Endothelial cell of umbilical vein (primary cell): ENCODE data around the gene GM2A. TPM values are rescaled to one million over a fixed set of nuclear protein-coding genes. Genes with fewer than 3 reads are reported as not detected.

Experiments
- BruUV-seq: library from RNA; stranded (reverse); fragments of 400-500 nt; replicated peaks from 2 replicates; lab custom pipeline; 2021; lab: Mats Ljungman, UMichigan
- CTCF ChIA-PET: fragments of 300-600, 350-600 bp; sonication (Branson Sonifier 250); formaldehyde crosslinking; loops from one replicate; lab custom pipeline; 2021; ENCODE audit warnings: antibody characterized with exemption, inconsistent platforms; lab: Charles Lee
- POLR2A ChIA-PET: fragments of 300-600, 350-600 bp; sonication (Branson Sonifier 250); formaldehyde crosslinking; loops from one replicate; lab custom pipeline; 2021; ENCODE audit warnings: antibody characterized with exemption, inconsistent platforms; lab: Charles Lee
- DNase-seq: peaks from one replicate; pipeline ENCODE4 v3.0.0-alpha.2; 2011; ENCODE audit warnings: low read depth, low spot score
- FAIRE-seq: peaks from 2 replicates; lab custom pipeline; 2011; peaks lifted over from hg19 to GRCh38; lab: Jason Lieb, UNC
- H2AFZ ChIP-seq: 2 replicates; pipeline ENCODE4 v1.6.0; 2012; ENCODE audit warnings: low read depth, low read length, control low read depth, inconsistent platforms
- H3K27ac ChIP-seq: 2 replicates; pipeline ENCODE4 v1.5.1; 2011; ENCODE audit warnings: low read depth, mild to moderate bottlenecking, control low read depth, low read length, moderate library complexity; ENCODE audit not compliant: insufficient read depth
- H3K27me3 ChIP-seq, 2 experiments: 2 replicates each; pipeline versions ENCODE4 v1.6.0 to v1.6.1; 2011; ENCODE audit warnings: low read length in 2 of 2, mixed read lengths in 1 of 2; ENCODE audit not compliant: control insufficient read depth in 2 of 2, insufficient read depth in 2 of 2
- H3K36me3 ChIP-seq, 2 experiments: 2 replicates in 1 of 2; 3 replicates in 1 of 2; pipeline ENCODE4 v1.5.1; 2011; ENCODE audit warnings: low read length in 2 of 2, mild to moderate bottlenecking in 1 of 2, moderate library complexity in 1 of 2; ENCODE audit not compliant: control insufficient read depth in 2 of 2, insufficient read depth in 2 of 2; ENCODE audit errors: extremely low read depth in 1 of 2
- H3K4me1 ChIP-seq: 3 replicates; pipeline ENCODE4 v1.5.1; 2011; ENCODE audit warnings: mild to moderate bottlenecking, low read length; ENCODE audit not compliant: control insufficient read depth, insufficient read depth; ENCODE audit errors: extremely low read depth
- H3K4me2 ChIP-seq: 2 replicates; pipeline ENCODE4 v1.6.1; 2011; ENCODE audit warnings: low read length, control low read depth, mixed read lengths; ENCODE audit not compliant: insufficient read depth
- H3K4me3 ChIP-seq, 3 experiments: fragments of 200-600 bp in 1 of 3; sonication (generic), shearing (Covaris generic) in 1 of 3; replicated peaks in 1 of 3; 2 replicates each; pipeline ENCODE4 v1.5.1; 2011 to 2016; ENCODE audit warnings: control low read depth in 3 of 3, low read length in 3 of 3, mild to moderate bottlenecking in 2 of 3, inconsistent platforms in 1 of 3, low read depth in 1 of 3, moderate library complexity in 1 of 3; ENCODE audit not compliant: insufficient read depth in 1 of 3
- H3K79me2 ChIP-seq: 2 replicates; pipeline ENCODE4 v1.6.0; 2012; ENCODE audit warnings: low read length, inconsistent platforms; ENCODE audit not compliant: control insufficient read depth, insufficient read depth
- H3K9ac ChIP-seq: replicated peaks from 2 replicates; pipeline ENCODE3; 2011; ENCODE audit warnings: low read length, control low read depth; ENCODE audit not compliant: insufficient read depth; ENCODE audit errors: extremely low read depth
- H3K9me1 ChIP-seq: replicated peaks from 3 replicates; pipeline ENCODE4 v1.6.0; 2011; ENCODE audit warnings: mild to moderate bottlenecking, low read length; ENCODE audit not compliant: control insufficient read depth, insufficient read depth; ENCODE audit errors: extremely low read depth
- H3K9me3 ChIP-seq: replicated peaks from 2 replicates; pipeline ENCODE4 v1.5.1; 2012; ENCODE audit warnings: low read length, inconsistent platforms; ENCODE audit not compliant: control insufficient read depth, insufficient read depth
- H4K20me1 ChIP-seq: replicated peaks from 2 replicates; pipeline ENCODE3; 2011; ENCODE audit warnings: mild to moderate bottlenecking, low read length; ENCODE audit not compliant: control insufficient read depth, insufficient read depth; ENCODE audit errors: extremely low read depth
- CTCF ChIP-seq, 2 donors: IDR thresholded peaks; 1 replicate in 1 of 2; 2 replicates in 1 of 2; pipeline ENCODE4 v1.5.1; 2011; ENCODE audit warnings: low read length in 2 of 2, mild to moderate bottlenecking in 2 of 2, moderate library complexity in 2 of 2, control low read depth in 1 of 2, inconsistent platforms in 1 of 2, low read depth in 1 of 2; ENCODE audit not compliant: insufficient read depth in 1 of 2; ENCODE audit errors: extremely low read depth in 1 of 2
- EZH2 ChIP-seq: IDR thresholded peaks from 2 replicates; pipeline ENCODE4 v1.6.1; 2012; ENCODE audit warnings: borderline replicate concordance, low read depth, mild to moderate bottlenecking, moderate library complexity, low read length, inconsistent platforms; ENCODE audit not compliant: severe bottlenecking
- FOS ChIP-seq: IDR thresholded peaks from 2 replicates; pipeline ENCODE4 v1.6.1; 2011; ENCODE audit warnings: mild to moderate bottlenecking, low read length, moderate library complexity, borderline replicate concordance; ENCODE audit not compliant: insufficient read depth
- GATA2 ChIP-seq: IDR thresholded peaks from 2 replicates; pipeline ENCODE4 v1.7.0; 2011; ENCODE audit warnings: low read depth, mild to moderate bottlenecking, moderate library complexity, mixed read lengths, low read length; ENCODE audit not compliant: insufficient read length, insufficient read depth
- JUN ChIP-seq: IDR thresholded peaks from 2 replicates; pipeline ENCODE4 v1.6.1; 2011; ENCODE audit warnings: borderline replicate concordance, low read depth; ENCODE audit not compliant: insufficient read length, insufficient read depth
- MYC ChIP-seq: IDR thresholded peaks from one replicate; pipeline ENCODE4 v1.6.1; 2011; ENCODE audit warnings: mild to moderate bottlenecking, low read depth, low read length
- POLR2A ChIP-seq: IDR thresholded peaks from 2 replicates; pipeline ENCODE4 v1.6.1; 2012; ENCODE audit warnings: low read depth, mild to moderate bottlenecking, control low read depth, low read length
- POLR2AphosphoS5 ChIP-seq: IDR thresholded peaks from 2 replicates; pipeline ENCODE4 v1.6.1; 2012; ENCODE audit warnings: low read depth, mild to moderate bottlenecking, control low read depth, low read length, moderate library complexity; ENCODE audit not compliant: insufficient read depth
- dilution Hi-C: fragments of 300-500 bp; cut with MboI; formaldehyde crosslinking; loops from one replicate; pipeline ENCODE4 v1.15.0; 2019; ENCODE audit warnings: low sequenced_read_pairs; ENCODE audit not compliant: extremely low pct_ligation_motif_present
- intact Hi-C: fragments of 100-400 bp; cut with micrococcal nuclease; formaldehyde crosslinking; loops from one replicate; pipeline ENCODE4 v1.10.0; 2022
- polyA plus RNA-seq, 4 experiments: library from polyadenylated mRNA; depleted of rRNA in 3 of 4; stranded (reverse) in 3 of 4; unstranded in 1 of 4; fragments of >200 nt; gene quantifications; 2 replicates each; pipeline versions ENCODE4 v1.2.1 to v1.2.3, GENCODE V29; 2011 to 2012; ENCODE audit warnings: missing spikeins in 1 of 4
- total RNA-seq: library from RNA; stranded (reverse); gene quantifications from 2 replicates; pipeline ENCODE4 v1.2.3, GENCODE V29; 2021
- TF ChIP-seq, protein P1 (sequence below): IDR thresholded peaks from 2 replicates; pipeline ENCODE4 v1.6.1; 2011; ENCODE audit not compliant: insufficient read depth, insufficient read length

GM2A gene
- total and polyA plus RNA-seq, 2 donors (not counting 3 experiments of a cell fraction or from before 2014, with no cell fraction given): 14.0 to 21.2 TPM

DNA sequence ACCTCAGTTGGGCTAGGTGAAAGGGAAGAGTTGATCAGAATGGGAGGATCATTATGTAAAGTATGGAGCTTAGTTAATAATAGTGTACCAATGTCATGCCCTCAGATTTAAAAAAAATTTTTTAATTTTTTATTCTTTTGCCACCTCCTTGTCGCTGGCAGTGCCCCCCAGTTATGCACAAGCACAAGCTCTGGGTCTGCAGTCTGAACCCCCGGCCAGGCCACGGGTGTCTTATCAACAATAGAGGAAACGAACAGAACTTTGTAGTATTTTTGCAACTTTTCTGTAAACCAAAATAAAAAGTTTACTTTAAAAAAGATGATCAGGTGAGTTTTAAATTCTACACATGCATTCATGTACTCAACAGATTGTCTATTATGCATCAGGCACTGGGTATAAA lies 1.4 kb upstream of the GM2A start:
- no TSS peak for BruUV-seq
- H3K36me3 ChIP-seq: no peaks in the 10 kb centered on the region
- no peak overlapping the region for H3K4me2 ChIP-seq
- H3K9ac ChIP-seq: no peak overlapping the region
- H2AFZ ChIP-seq: peak overlapping the region; percentile 95
- H3K4me1 ChIP-seq: peaks cover 5% of the 10 kb centered on the region
- ChIA-PET CTCF (interaction anchor here (0.7 to 3.0 kb wide), 3 partner anchors 12 to 28 kb away, joined by 3 to 28 read pairs (median 14); partner anchors contain the start of gene CCDC69), POLR2A (no interaction called here)
- H3K27ac ChIP-seq: no peak overlapping the region
- DNase-seq (no peak), FAIRE-seq (no peak)
- H3K27me3 ChIP-seq: peaks cover 3 to 4% of the 10 kb centered on the region in 2 experiments
- TF ChIP-seq JUN: no peak
- TF ChIP-seq, protein P1, sequence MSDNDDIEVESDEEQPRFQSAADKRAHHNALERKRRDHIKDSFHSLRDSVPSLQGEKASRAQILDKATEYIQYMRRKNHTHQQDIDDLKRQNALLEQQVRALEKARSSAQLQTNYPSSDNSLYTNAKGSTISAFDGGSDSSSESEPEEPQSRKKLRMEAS: no peak
- TF ChIP-seq POLR2A: no peak
- TF ChIP-seq FOS: no peak
- no peak for TF ChIP-seq MYC
- no peak for TF ChIP-seq CTCF (IDR thresholded peaks at IDR 0.05; ENCODE audit: extremely low read depth in 1 of 2, insufficient read depth in 1 of 2, low read depth in 1 of 2, low read length in 2 of 2)
- no peak for TF ChIP-seq EZH2
- TF ChIP-seq GATA2: no peak
- TF ChIP-seq POLR2AphosphoS5: no peak
- no peak overlapping the region for H3K4me3 ChIP-seq
- dilution Hi-C loops (no loop called here), intact Hi-C loops (loop anchor here (1.0 to 10.0 kb wide), 5 partner anchors 27 to 523 kb away; partner anchors contain the start of genes CCDC69, G3BP1 and SLC36A1)
- no peaks in the 10 kb centered on the region for H3K9me3 ChIP-seq
- no peaks in the 10 kb centered on the region for H3K9me1 ChIP-seq
- H4K20me1 ChIP-seq: no peaks in the 10 kb centered on the region
- no peaks in the 10 kb centered on the region for H3K79me2 ChIP-seq
